HuH-7 (cell line): Measurements from ENCODE around the gene GCAT.

Source experiments
- DNase-seq: peaks from one replicate; pipeline ENCODE4 v3.0.0; 2011; ENCODE audit warnings: low spot score

GCAT gene

GRCh38 chr22:37843741-37844089 lies 36.0 kb downstream of the GCAT start:
- DNase-seq, result no peak

GRCh38 chr22:37844904-37845329 lies 37.2 kb downstream of the GCAT start:
- no peak for DNase-seq

GRCh38 chr22:37846433-37846832 lies 38.7 kb downstream of the GCAT start:
- no peak for DNase-seq

DNA sequence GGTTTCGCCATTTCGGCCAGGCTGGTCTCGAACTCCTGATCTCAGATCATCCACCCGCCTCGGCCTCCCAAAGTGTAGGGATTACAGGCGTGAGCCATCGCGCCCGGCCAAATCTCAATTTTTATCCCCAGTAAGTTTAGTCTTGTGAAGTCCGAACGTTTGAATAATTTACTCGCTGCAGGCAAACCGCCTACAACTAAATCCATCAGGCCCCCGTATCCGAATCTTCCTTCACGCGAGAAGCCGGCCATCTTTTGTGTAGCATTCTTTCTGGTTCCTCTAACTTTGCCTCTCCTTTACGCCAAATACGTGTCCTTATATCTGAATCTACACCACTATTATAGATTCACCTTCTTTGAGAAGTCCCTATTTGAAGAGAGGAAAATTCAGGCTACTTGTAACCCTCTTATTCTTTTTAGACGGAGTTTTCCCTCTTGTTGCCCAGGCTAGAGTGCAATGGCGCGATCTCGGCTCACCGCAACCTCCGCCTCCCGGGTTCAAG lies 40.9 kb downstream of the GCAT start:
- no peak for DNase-seq

DNA sequence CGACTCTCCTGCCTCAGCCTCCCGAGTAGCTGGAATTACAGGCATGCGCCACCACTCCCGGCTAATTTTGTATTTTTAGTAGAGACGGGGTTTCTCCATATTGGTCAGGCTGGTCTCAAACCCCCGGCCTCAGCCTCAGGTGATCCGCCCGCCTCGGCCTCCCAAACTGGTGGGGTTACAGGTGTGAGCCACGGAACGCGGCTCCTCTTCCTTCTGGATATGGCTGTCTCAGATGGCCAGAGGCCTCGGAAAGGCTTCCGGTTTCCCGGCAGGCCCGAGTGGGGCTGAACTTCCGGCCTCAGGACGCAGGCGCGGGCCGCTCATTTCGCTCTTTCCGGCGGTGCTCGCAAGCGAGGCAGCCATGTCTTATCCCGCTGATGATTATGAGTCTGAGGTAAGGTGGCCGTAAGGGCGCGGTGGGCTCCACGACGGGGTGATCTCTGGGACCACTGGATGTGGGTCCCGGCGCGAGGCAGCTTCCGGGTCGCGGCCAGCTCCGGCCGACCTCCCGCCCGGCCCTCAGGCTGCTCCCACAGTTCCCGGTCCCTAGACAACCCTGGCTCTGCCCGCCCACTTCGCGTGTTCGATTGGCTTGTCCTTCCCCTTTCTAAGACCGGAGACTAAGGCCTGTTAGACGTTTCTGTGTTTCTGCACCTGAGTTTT lies 41.5 kb downstream of the GCAT start, which contains the start of gene EIF3L:
Gene EIF3L, plus strand, starts transcription at position 331 of the 663 bp plus-strand sequence. Its CDS starts 31 bp downstream, at position 362.
- DNase-seq, result peak; percentile 93

GRCh38 chr22:37850801-37851200 lies 43.1 kb downstream of the GCAT start:
- DNase-seq, result no peak

- no peak for DNase-seq
These were observed 44.7 kb downstream of the GCAT start for GRCh38 chr22:37852418-37852817.

DNA sequence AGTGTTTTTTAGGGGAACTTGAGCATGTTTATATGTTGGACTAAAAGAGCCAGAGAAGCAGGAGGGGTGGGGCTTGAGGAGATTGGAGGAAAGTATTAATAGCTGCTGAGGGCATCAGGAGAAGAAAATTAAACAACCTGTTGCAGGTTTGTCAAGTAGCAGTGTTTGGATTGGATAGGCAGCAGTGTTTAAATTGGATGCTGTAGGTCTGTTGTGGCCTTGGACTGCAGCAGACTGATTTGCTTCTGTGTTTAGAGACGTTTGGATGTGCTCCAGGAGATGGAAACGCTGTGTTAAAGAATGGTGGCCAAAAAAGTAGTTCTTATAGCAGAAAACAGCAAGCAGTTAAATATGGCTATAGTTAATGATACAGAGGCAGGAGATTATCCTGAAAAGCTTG lies 47.2 kb downstream of the GCAT start:
- no peak for DNase-seq

GRCh38 chr22:37855462-37855861 lies 47.7 kb downstream of the GCAT start:
- DNase-seq, result no peak

- DNase-seq, result no peak
These were observed 53.2 kb downstream of the GCAT start for GRCh38 chr22:37860796-37861421.

GRCh38 chr22:37862570-37863325 lies 55.0 kb downstream of the GCAT start:
- no peak for DNase-seq

DNA sequence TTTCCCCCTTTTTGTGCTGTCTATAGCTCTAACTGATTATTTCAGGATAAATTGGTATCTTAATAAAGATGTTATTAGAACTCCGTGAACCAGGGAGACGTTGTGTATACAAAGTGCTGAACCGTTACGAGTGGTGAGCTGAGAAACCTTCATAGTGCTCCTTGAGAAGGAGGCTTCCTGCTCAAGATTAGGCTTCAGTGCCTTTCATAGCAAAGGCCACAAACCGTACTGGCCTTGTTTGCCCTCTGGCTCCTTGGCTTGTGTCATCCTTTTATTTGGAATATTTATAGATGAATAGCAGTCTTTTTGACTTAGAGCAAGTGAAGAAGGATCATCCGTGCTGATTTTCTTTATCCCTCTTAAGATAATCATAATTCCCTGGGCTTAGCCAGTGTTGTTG lies 57.8 kb downstream of the GCAT start:
- DNase-seq, result no peak
